IPS DF 6.9 (cell line): ENCODE measurements around the gene PRDX4.
A peak's percentile ranks its signal among the peaks of the same experiment; 100 is the strongest.

Experiments used
- DNase-seq: peaks from one replicate; pipeline ENCODE4 v3.0.0-alpha.2; 2013; ENCODE audit warnings: low read depth, low spot score
- H3K27ac ChIP-seq: one replicate; pipeline ENCODE4 v1.5.1; 2013; ENCODE audit warnings: low read length, control low read depth
- H3K27me3 ChIP-seq: 2 replicates; pipeline ENCODE4 v1.6.1; 2013; ENCODE audit warnings: mild to moderate bottlenecking, low read length; ENCODE audit not compliant: control insufficient read depth, insufficient read depth
- H3K36me3 ChIP-seq: 2 replicates; pipeline ENCODE4 v1.6.1; 2013; ENCODE audit warnings: low read length; ENCODE audit not compliant: control insufficient read depth, insufficient read depth
- H3K4me1 ChIP-seq: 2 replicates; pipeline ENCODE4 v1.6.1; 2013; ENCODE audit warnings: low read length; ENCODE audit not compliant: control insufficient read depth, insufficient read depth
- H3K4me3 ChIP-seq: 2 replicates; pipeline ENCODE4 v1.5.1; 2013; ENCODE audit warnings: mild to moderate bottlenecking, low read length
- H3K9me3 ChIP-seq: 2 replicates; pipeline ENCODE4 v1.6.1; 2013; ENCODE audit warnings: low read length, inconsistent platforms; ENCODE audit not compliant: control insufficient read depth, insufficient read depth
- WGBS: extraction: QIAGEN DNeasy Blood & Tissue Kit; methylation state at CpG from one replicate; pipeline ENCODE4 v1.1.7; 2013; ENCODE audit warnings: mixed read lengths, missing lambda C conversion rate; ENCODE audit not compliant: insufficient read length, insufficient coverage; 5-methylcytosine and 5-hydroxymethylcytosine counted together

The PRDX4 gene

GRCh38 chrX:23667239-23668177, at the start of gene PRDX4:
TSS of gene PRDX4 (plus strand) at chrX:23667493. CDS start at chrX:23667571, 78 bp downstream.
- no peak within 1 kb of the TSS for H3K27ac ChIP-seq
- WGBS, result no CpG with 5 or more reads among the region's 73 CpGs

GRCh38 chrX:23621621-23622265, 45.5 kb upstream of the PRDX4 start:
- H3K36me3 ChIP-seq, result no peaks in the 10 kb centered on the region
- H3K4me3 ChIP-seq, result no peak overlapping the region
- no peak for DNase-seq
- H3K4me1 ChIP-seq, result no peaks in the 10 kb centered on the region
- no peaks in the 10 kb centered on the region for H3K27me3 ChIP-seq
- no peaks in the 10 kb centered on the region for H3K9me3 ChIP-seq
- H3K27ac ChIP-seq, result no peak overlapping the region
- no CpG with 5 or more reads among the region's 5 CpGs for WGBS

More at GRCh38 chrX:23667239-23668177, at the start of gene PRDX4:
- DNase-seq, result peak; percentile 37
- H3K4me3 ChIP-seq, result peak within 1 kb of the TSS; percentile 37; the same call in 1 of the 2 replicates
- H3K36me3 ChIP-seq, result no peaks in the 10 kb centered on the region
- H3K9me3 ChIP-seq, result no peaks in the 10 kb centered on the region
- H3K4me1 ChIP-seq, result peaks cover 2% of the 10 kb centered on the region; the same call in 1 of the 2 replicates
- H3K27me3 ChIP-seq, result no peaks in the 10 kb centered on the region

GRCh38 chrX:23623797-23624196, 43.5 kb upstream of the PRDX4 start:
- no CpG with 5 or more reads among the region's 4 CpGs for WGBS
- Histone ChIP-seq H3K27me3 (no peaks in the 10 kb centered on the region), H3K9me3 (no peaks in the 10 kb centered on the region), H3K27ac (no peak overlapping the region), H3K36me3 (no peaks in the 10 kb centered on the region), H3K4me1 (no peaks in the 10 kb centered on the region), H3K4me3 (no peak overlapping the region)
- no peak for DNase-seq

GRCh38 chrX:23626651-23627050, 40.6 kb upstream of the PRDX4 start:
- Histone ChIP-seq H3K27me3 (no peaks in the 10 kb centered on the region), H3K4me1 (no peaks in the 10 kb centered on the region), H3K36me3 (no peaks in the 10 kb centered on the region), H3K9me3 (no peaks in the 10 kb centered on the region), H3K27ac (no peak overlapping the region), H3K4me3 (no peak overlapping the region)
- no CpG with 5 or more reads among the region's 1 CpG for WGBS
- DNase-seq, result no peak

GRCh38 chrX:23628131-23628530, 39.2 kb upstream of the PRDX4 start:
- H3K27me3 ChIP-seq, result no peaks in the 10 kb centered on the region
- H3K36me3 ChIP-seq, result no peaks in the 10 kb centered on the region
- no peaks in the 10 kb centered on the region for H3K9me3 ChIP-seq
- no peak for DNase-seq
- H3K27ac ChIP-seq, result no peak overlapping the region
- 100% methylated on average over 1 of the region's 3 CpGs for WGBS
- no peak overlapping the region for H3K4me3 ChIP-seq
- no peaks in the 10 kb centered on the region for H3K4me1 ChIP-seq

GRCh38 chrX:23631136-23631535, 36.2 kb upstream of the PRDX4 start:
- DNase-seq, result no peak
- Histone ChIP-seq H3K27me3 (no peaks in the 10 kb centered on the region), H3K27ac (no peak overlapping the region), H3K4me1 (no peaks in the 10 kb centered on the region), H3K36me3 (no peaks in the 10 kb centered on the region), H3K9me3 (no peaks in the 10 kb centered on the region), H3K4me3 (no peak overlapping the region)
- no CpG with 5 or more reads among the region's 4 CpGs for WGBS

- no CpG with 5 or more reads among the region's 3 CpGs for WGBS
- Histone ChIP-seq H3K27me3 (no peaks in the 10 kb centered on the region), H3K27ac (no peak overlapping the region), H3K9me3 (no peaks in the 10 kb centered on the region), H3K36me3 (no peaks in the 10 kb centered on the region), H3K4me1 (no peaks in the 10 kb centered on the region; the same call in 1 of the 2 replicates), H3K4me3 (no peak overlapping the region)
- DNase-seq, result no peak
Observed at GRCh38 chrX:23633834-23634580, 33.3 kb upstream of the PRDX4 start.

- Histone ChIP-seq H3K4me1 (no peaks in the 10 kb centered on the region; the same call in 1 of the 2 replicates), H3K4me3 (no peak overlapping the region), H3K36me3 (no peaks in the 10 kb centered on the region), H3K27ac (no peak overlapping the region), H3K9me3 (no peaks in the 10 kb centered on the region), H3K27me3 (no peaks in the 10 kb centered on the region)
- no peak for DNase-seq
- no CpG with 5 or more reads among the region's 4 CpGs for WGBS
Observed at GRCh38 chrX:23637187-23637586, 30.1 kb upstream of the PRDX4 start.

- H3K27me3 ChIP-seq, result no peaks in the 10 kb centered on the region
- no peaks in the 10 kb centered on the region for H3K9me3 ChIP-seq
- WGBS, result no CpG with 5 or more reads among the region's 2 CpGs
- no peak overlapping the region for H3K4me3 ChIP-seq
- H3K36me3 ChIP-seq, result no peaks in the 10 kb centered on the region
- no peaks in the 10 kb centered on the region for H3K4me1 ChIP-seq
- no peak for DNase-seq
- no peak overlapping the region for H3K27ac ChIP-seq
Observed at GRCh38 chrX:23643020-23643419, 24.3 kb upstream of the PRDX4 start.

- Histone ChIP-seq H3K36me3 (no peaks in the 10 kb centered on the region), H3K27me3 (no peaks in the 10 kb centered on the region), H3K27ac (no peak overlapping the region), H3K4me3 (no peak overlapping the region), H3K9me3 (no peaks in the 10 kb centered on the region), H3K4me1 (no peaks in the 10 kb centered on the region)
- no peak for DNase-seq
- no CpG with 5 or more reads among the region's 9 CpGs for WGBS
Observed at GRCh38 chrX:23644744-23645143, 22.5 kb upstream of the PRDX4 start.
